Caco-2 (cell line): ENCODE data around the gene ARV1. TPM values are rescaled to one million over a fixed set of nuclear protein-coding genes. Genes with fewer than 3 reads are reported as not detected.

Experiments used
- BruUV-seq: library from RNA; stranded (reverse); fragments of 400-500 nt; replicated peaks from 2 replicates; lab custom pipeline; 2021; lab: Mats Ljungman, UMichigan
- CTCF ChIA-PET: fragments of 300-600 bp; sonication (Branson Sonifier 250); formaldehyde crosslinking; loops from one replicate; lab custom pipeline; 2022; ENCODE audit warnings: antibody characterized with exemption; lab: Charles Lee
- POLR2A ChIA-PET: fragments of 300-600 bp; sonication (Branson Sonifier 250); formaldehyde crosslinking; loops from one replicate; lab custom pipeline; 2022; ENCODE audit warnings: antibody characterized with exemption; lab: Charles Lee
- DNase-seq, 2 experiments: peaks; one replicate each; pipeline versions ENCODE4 v3.0.0 to v3.0.0-alpha.2; 2020 to 2022
- H3K27me3 ChIP-seq: replicated peaks from 2 replicates; pipeline ENCODE4 v1.6.0; 2011; ENCODE audit warnings: low read length; ENCODE audit not compliant: control insufficient read depth, insufficient read depth
- H3K36me3 ChIP-seq: 2 replicates; pipeline ENCODE4 v1.5.1; 2011; ENCODE audit warnings: low read length; ENCODE audit not compliant: control insufficient read depth, insufficient read depth
- H3K4me1 ChIP-seq: fragments of 250-450 bp; sonication (Bioruptor Pico); 2 replicates; pipeline ENCODE4 v1.5.1; 2020; ENCODE audit warnings: mild to moderate bottlenecking
- H3K4me3 ChIP-seq: 2 replicates; pipeline ENCODE4 v1.5.1; 2011; ENCODE audit warnings: low read depth, mild to moderate bottlenecking, control low read depth, low read length
- H3K9me3 ChIP-seq: fragments of 250-450 bp; sonication (Bioruptor Pico); 2 replicates; pipeline ENCODE4 v1.5.1; 2020; ENCODE audit warnings: mild to moderate bottlenecking, moderate library complexity
- H3K27ac Mint-ChIP-seq: one replicate; pipeline ENCODE4 v1.8.0; 2022; ENCODE audit warnings: mixed read lengths; ENCODE audit not compliant: unreplicated experiment
- H3K27me3 Mint-ChIP-seq: one replicate; pipeline ENCODE4 v1.8.0; 2022; ENCODE audit warnings: mixed read lengths; ENCODE audit not compliant: insufficient read depth, unreplicated experiment
- H3K36me3 Mint-ChIP-seq: one replicate; pipeline ENCODE4 v1.8.0; 2022; ENCODE audit warnings: mild to moderate bottlenecking, mixed read lengths; ENCODE audit not compliant: insufficient read depth, unreplicated experiment
- H3K4me1 Mint-ChIP-seq: one replicate; pipeline ENCODE4 v1.8.0; 2022; ENCODE audit warnings: low read depth, mixed read lengths; ENCODE audit not compliant: unreplicated experiment
- H3K4me3 Mint-ChIP-seq: one replicate; pipeline ENCODE4 v1.8.0; 2022; ENCODE audit warnings: mild to moderate bottlenecking, moderate library complexity, mixed read lengths; ENCODE audit not compliant: unreplicated experiment
- H3K9me3 Mint-ChIP-seq: one replicate; pipeline ENCODE4 v1.8.0; 2022; ENCODE audit warnings: mixed read lengths; ENCODE audit not compliant: unreplicated experiment
- CTCF ChIP-seq, 2 experiments: fragments of 200-600 bp in 1 of 2; IDR thresholded peaks; 1 replicate in 1 of 2; 2 replicates in 1 of 2; pipeline versions ENCODE4 v1.5.1 to v1.8.0; 2011 to 2022; ENCODE audit warnings: antibody characterized with exemption in 1 of 2, control low read depth in 1 of 2, inconsistent platforms in 1 of 2, low read depth in 1 of 2, low read length in 1 of 2, mild to moderate bottlenecking in 1 of 2, moderate library complexity in 1 of 2; ENCODE audit not compliant: insufficient read depth in 1 of 2, severe bottlenecking in 1 of 2, unreplicated experiment in 1 of 2
- intact Hi-C: fragments of 100-400 bp; cut with micrococcal nuclease; formaldehyde crosslinking; loops from one replicate; pipeline ENCODE4 v1.10.0; 2022; ENCODE audit not compliant: unreplicated experiment
- total RNA-seq: library from RNA; stranded (reverse); gene quantifications from 2 replicates; pipeline ENCODE4 v1.2.3, GENCODE V29; 2022

ARV1 gene
- total RNA-seq, 1 experiment from 2014 or later, result 9.8 TPM

GRCh38 chr1:230975636-230976035 lies 3.3 kb upstream of the ARV1 start:
- Histone ChIP-seq H3K4me3 (no peak overlapping the region), H3K4me1 (peaks cover 44% of the 10 kb centered on the region), H3K36me3 (peaks cover 2% of the 10 kb centered on the region), H3K9me3 (no peaks in the 10 kb centered on the region), H3K27me3 (no peaks in the 10 kb centered on the region)
- TF ChIP-seq CTCF (IDR thresholded peaks at IDR 0.05; ENCODE audit: insufficient read depth in 1 of 2, low read depth in 1 of 2, low read length in 1 of 2, severe bottlenecking in 1 of 2, unreplicated experiment in 1 of 2), result no peak
- BruUV-seq, result no TSS peak
- H3K4me3 Mint-ChIP-seq, result no peak overlapping the region
- intact Hi-C loops, result no loop called here
- H3K27ac Mint-ChIP-seq, result no peak overlapping the region
- H3K9me3 Mint-ChIP-seq, result no peaks in the 10 kb centered on the region
- peaks cover 31% of the 10 kb centered on the region for H3K4me1 Mint-ChIP-seq
- CTCF ChIA-PET, result interaction anchor here (0.7 kb wide), 1 partner anchor 88 kb away, joined by 4 read pairs; no protein-coding TSS in a partner anchor
- no peak for DNase-seq
- H3K36me3 Mint-ChIP-seq, result peaks cover 22% of the 10 kb centered on the region
- no peaks in the 10 kb centered on the region for H3K27me3 Mint-ChIP-seq
- POLR2A ChIA-PET, result no interaction called here

GRCh38 chr1:230976360-230976759 lies 2.5 kb upstream of the ARV1 start:
- no peak for TF ChIP-seq CTCF (IDR thresholded peaks at IDR 0.05; ENCODE audit: insufficient read depth in 1 of 2, low read depth in 1 of 2, low read length in 1 of 2, severe bottlenecking in 1 of 2, unreplicated experiment in 1 of 2)
- ChIA-PET POLR2A (interaction anchor here (0.6 kb wide), 1 partner anchor 108 kb away, joined by 4 read pairs; no protein-coding TSS in a partner anchor), CTCF (no interaction called here)
- H3K27me3 Mint-ChIP-seq, result no peaks in the 10 kb centered on the region
- BruUV-seq, result no TSS peak
- intact Hi-C loops, result no loop called here
- peaks cover 41% of the 10 kb centered on the region for H3K4me1 ChIP-seq
- H3K27me3 ChIP-seq, result no peaks in the 10 kb centered on the region
- H3K9me3 ChIP-seq, result no peaks in the 10 kb centered on the region
- H3K36me3 Mint-ChIP-seq, result peaks cover 22% of the 10 kb centered on the region
- no peak overlapping the region for H3K4me3 ChIP-seq
- H3K4me1 Mint-ChIP-seq, result peaks cover 31% of the 10 kb centered on the region
- H3K9me3 Mint-ChIP-seq, result no peaks in the 10 kb centered on the region
- DNase-seq, result no peak
- no peak overlapping the region for H3K4me3 Mint-ChIP-seq
- H3K27ac Mint-ChIP-seq, result no peak overlapping the region
- H3K36me3 ChIP-seq, result peaks cover 4% of the 10 kb centered on the region

GRCh38 chr1:230976825-230977747 lies 1.8 kb upstream of the ARV1 start:
- Mint-ChIP-seq H3K4me3 (no peak overlapping the region), H3K27me3 (no peaks in the 10 kb centered on the region), H3K4me1 (peaks cover 25% of the 10 kb centered on the region), H3K27ac (peak overlapping the region; percentile 65), H3K36me3 (peaks cover 22% of the 10 kb centered on the region), H3K9me3 (no peaks in the 10 kb centered on the region)
- no peaks in the 10 kb centered on the region for H3K9me3 ChIP-seq
- H3K4me1 ChIP-seq, result peaks cover 34% of the 10 kb centered on the region
- DNase-seq, result no peak
- ChIA-PET POLR2A (interaction anchor here (0.6 to 1.3 kb wide), 2 partner anchors 38 to 108 kb away, joined by 4 to 5 read pairs; no protein-coding TSS in a partner anchor), CTCF (interaction anchor here (2.6 kb wide), 1 partner anchor 9 kb away, joined by 14 read pairs; no protein-coding TSS in a partner anchor)
- no peak for TF ChIP-seq CTCF (IDR thresholded peaks at IDR 0.05; ENCODE audit: insufficient read depth in 1 of 2, low read depth in 1 of 2, low read length in 1 of 2, severe bottlenecking in 1 of 2, unreplicated experiment in 1 of 2)
- H3K4me3 ChIP-seq, result peak overlapping the region; percentile 96
- H3K27me3 ChIP-seq, result no peaks in the 10 kb centered on the region
- BruUV-seq, result TSS peak; percentile 26
- intact Hi-C loops, result no loop called here
- H3K36me3 ChIP-seq, result 0 out of 2 replicates have a peak, but pooled peaks cover 1% of the 10 kb centered on the region
